SK-N-SH treated with all-trans-retinoic acid at 6 μM for 48 hours (cell line): ENCODE measurements around the gene HIVEP3.
A peak's percentile ranks its signal among the peaks of the same experiment; 100 is the strongest.

ENCODE experiments used
- ATAC-seq: fragments of 200-7000 bp; cut with Tn5 transposase; 3 replicates; pipeline ENCODE4 v1.9.1; 2020; ENCODE audit warnings: mild to moderate bottlenecking, moderate library complexity
- ARNTL ChIP-seq: fragments of 450-650 bp; formaldehyde crosslinking; IDR thresholded peaks from 2 replicates; pipeline ENCODE4 v1.5.0; 2020; ENCODE audit warnings: low read depth, mild to moderate bottlenecking, moderate library complexity, borderline replicate concordance
- BACH2 ChIP-seq: fragments of 250-450 bp; sonication (Bioruptor Pico); IDR thresholded peaks from 2 replicates; pipeline ENCODE4 v1.9.0; 2021; ENCODE audit warnings: mild to moderate bottlenecking, borderline replicate concordance
- CSDC2 ChIP-seq: fragments of 250-450 bp; sonication (Bioruptor Pico); IDR thresholded peaks from 2 replicates; pipeline ENCODE4 v1.5.0; 2020; ENCODE audit warnings: mild to moderate bottlenecking, moderate library complexity
- ESRRG ChIP-seq: fragments of 250-450 bp; sonication (Bioruptor Pico); IDR thresholded peaks from 2 replicates; pipeline ENCODE4 v1.6.1; 2021; ENCODE audit warnings: mild to moderate bottlenecking
- GLIS3 ChIP-seq: fragments of 250-450 bp; sonication (Bioruptor Pico); IDR thresholded peaks from 2 replicates; pipeline ENCODE4 v1.5.0; 2020; ENCODE audit warnings: mild to moderate bottlenecking, moderate library complexity
- ISL1 ChIP-seq: fragments of 250-450 bp; sonication (Bioruptor Pico); IDR thresholded peaks from 2 replicates; pipeline ENCODE4 v2.1.2; 2022; ENCODE audit warnings: mild to moderate bottlenecking, moderate library complexity
- OSR1 ChIP-seq: fragments of 250-450 bp; sonication (Bioruptor Pico); IDR thresholded peaks from 2 replicates; pipeline ENCODE4 v1.8.0; 2022; ENCODE audit warnings: moderate library complexity, mild to moderate bottlenecking, inconsistent platforms
- PPARA ChIP-seq: fragments of 250-450 bp; sonication (Bioruptor Pico); IDR thresholded peaks from 2 replicates; pipeline ENCODE4 v1.5.0; 2020; ENCODE audit warnings: mild to moderate bottlenecking, borderline replicate concordance
- RARB ChIP-seq: fragments of 250-450 bp; sonication (Bioruptor Pico); IDR thresholded peaks from 2 replicates; pipeline ENCODE4 v1.8.0; 2021; ENCODE audit warnings: mild to moderate bottlenecking, moderate library complexity
- SNAI2 ChIP-seq: fragments of 250-450 bp; sonication (Bioruptor Pico); IDR thresholded peaks from 2 replicates; pipeline ENCODE4 v1.5.0; 2020; ENCODE audit warnings: mild to moderate bottlenecking, moderate library complexity
- TCF4 ChIP-seq: fragments of 250-450 bp; sonication (Bioruptor Pico); IDR thresholded peaks from 2 replicates; pipeline ENCODE4 v1.8.0; 2021; ENCODE audit warnings: mild to moderate bottlenecking, moderate library complexity, borderline replicate concordance
- TOX ChIP-seq: fragments of 250-450 bp; sonication (Bioruptor Pico); IDR thresholded peaks from 2 replicates; pipeline ENCODE4 v1.8.0; 2021; ENCODE audit warnings: mild to moderate bottlenecking, moderate library complexity, borderline replicate concordance
- ZC3H10 ChIP-seq: fragments of 250-450 bp; sonication (Bioruptor Pico); IDR thresholded peaks from 2 replicates; pipeline ENCODE4 v1.5.1; 2021; ENCODE audit warnings: mild to moderate bottlenecking, moderate library complexity
- ZFP3 ChIP-seq: fragments of 250-450 bp; sonication (Bioruptor Pico); IDR thresholded peaks from 2 replicates; pipeline ENCODE4 v1.5.0; 2020; ENCODE audit warnings: mild to moderate bottlenecking, moderate library complexity
- ZNF70 ChIP-seq: fragments of 450-650 bp; formaldehyde crosslinking; IDR thresholded peaks from 2 replicates; pipeline ENCODE4 v1.5.0; 2020; ENCODE audit warnings: mild to moderate bottlenecking, moderate library complexity
- TF ChIP-seq, protein P1 (sequence below): fragments of 250-450 bp; sonication (Bioruptor Pico); IDR thresholded peaks from 2 replicates; pipeline ENCODE4 v1.5.1; 2021; ENCODE audit warnings: mild to moderate bottlenecking, moderate library complexity
- TF ChIP-seq, protein P2 (sequence below): fragments of 250-450 bp; sonication (Bioruptor Pico); IDR thresholded peaks from 2 replicates; pipeline ENCODE4 v1.8.0; 2021; ENCODE audit warnings: low read depth, mild to moderate bottlenecking, moderate library complexity, borderline replicate concordance
- TF ChIP-seq, protein P3 (sequence below): fragments of 250-450 bp; sonication (Bioruptor Pico); IDR thresholded peaks from 2 replicates; pipeline ENCODE4 v1.5.0; 2020; ENCODE audit warnings: mild to moderate bottlenecking, moderate library complexity
- TF ChIP-seq, protein P4 (sequence below): fragments of 250-450 bp; sonication (Bioruptor Pico); IDR thresholded peaks from 2 replicates; pipeline ENCODE4 v1.8.0; 2020; ENCODE audit warnings: mild to moderate bottlenecking, moderate library complexity, borderline replicate concordance
- TF ChIP-seq, protein P5 (sequence below): fragments of 250-450 bp; sonication (Bioruptor Pico); IDR thresholded peaks from 2 replicates; pipeline ENCODE4 v1.5.1; 2020; ENCODE audit warnings: low read depth, mild to moderate bottlenecking, moderate library complexity

The HIVEP3 gene

DNA sequence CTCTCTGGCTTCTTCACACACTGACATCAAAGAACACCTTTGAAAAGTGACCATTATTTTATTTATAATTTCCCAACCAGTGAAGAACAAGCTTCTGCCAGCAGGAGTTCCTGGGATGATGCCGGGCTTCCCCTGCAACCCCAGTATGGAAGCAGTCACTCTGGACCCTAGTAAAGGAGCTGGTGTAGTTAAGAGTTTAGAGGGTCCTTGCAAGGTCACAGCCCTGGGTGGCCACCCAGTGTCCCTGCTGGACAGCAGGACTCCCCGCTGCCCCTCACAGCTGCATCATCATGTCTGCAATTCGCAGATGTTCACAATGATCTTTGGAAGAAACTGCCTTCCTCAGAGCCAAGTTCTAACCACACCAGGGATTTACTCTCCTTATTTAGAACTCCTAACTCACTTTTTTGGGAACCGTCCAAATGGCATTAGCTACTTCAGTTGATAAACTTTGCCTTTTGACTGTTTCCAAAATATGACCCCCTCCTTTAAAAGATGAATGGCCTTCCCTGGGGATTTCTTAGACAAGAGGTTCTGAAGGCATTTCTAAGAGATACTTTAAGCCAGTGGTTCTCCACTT, 90.6 kb downstream of the HIVEP3 start:
- TF ChIP-seq BACH2 (no peak), ZC3H10 (CRISPR knock-in tag) (no peak), ESRRG (CRISPR knock-in tag) (no peak), RARB (CRISPR knock-in tag) (no peak), ZNF70 (no peak), SNAI2 (CRISPR knock-in tag) (no peak), TCF4 (no peak), TOX (CRISPR knock-in tag) (no peak), ISL1 (CRISPR knock-in tag) (no peak), GLIS3 (CRISPR knock-in tag) (no peak), PPARA (CRISPR knock-in tag) (no peak)
- TF ChIP-seq, protein P1, sequence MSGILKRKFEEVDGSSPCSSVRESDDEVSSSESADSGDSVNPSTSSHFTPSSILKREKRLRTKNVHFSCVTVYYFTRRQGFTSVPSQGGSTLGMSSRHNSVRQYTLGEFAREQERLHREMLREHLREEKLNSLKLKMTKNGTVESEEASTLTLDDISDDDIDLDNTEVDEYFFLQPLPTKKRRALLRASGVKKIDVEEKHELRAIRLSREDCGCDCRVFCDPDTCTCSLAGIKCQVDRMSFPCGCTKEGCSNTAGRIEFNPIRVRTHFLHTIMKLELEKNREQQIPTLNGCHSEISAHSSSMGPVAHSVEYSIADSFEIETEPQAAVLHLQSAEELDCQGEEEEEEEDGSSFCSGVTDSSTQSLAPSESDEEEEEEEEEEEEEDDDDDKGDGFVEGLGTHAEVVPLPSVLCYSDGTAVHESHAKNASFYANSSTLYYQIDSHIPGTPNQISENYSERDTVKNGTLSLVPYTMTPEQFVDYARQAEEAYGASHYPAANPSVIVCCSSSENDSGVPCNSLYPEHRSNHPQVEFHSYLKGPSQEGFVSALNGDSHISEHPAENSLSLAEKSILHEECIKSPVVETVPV (CRISPR knock-in tag), result no peak
- TF ChIP-seq, protein P2, sequence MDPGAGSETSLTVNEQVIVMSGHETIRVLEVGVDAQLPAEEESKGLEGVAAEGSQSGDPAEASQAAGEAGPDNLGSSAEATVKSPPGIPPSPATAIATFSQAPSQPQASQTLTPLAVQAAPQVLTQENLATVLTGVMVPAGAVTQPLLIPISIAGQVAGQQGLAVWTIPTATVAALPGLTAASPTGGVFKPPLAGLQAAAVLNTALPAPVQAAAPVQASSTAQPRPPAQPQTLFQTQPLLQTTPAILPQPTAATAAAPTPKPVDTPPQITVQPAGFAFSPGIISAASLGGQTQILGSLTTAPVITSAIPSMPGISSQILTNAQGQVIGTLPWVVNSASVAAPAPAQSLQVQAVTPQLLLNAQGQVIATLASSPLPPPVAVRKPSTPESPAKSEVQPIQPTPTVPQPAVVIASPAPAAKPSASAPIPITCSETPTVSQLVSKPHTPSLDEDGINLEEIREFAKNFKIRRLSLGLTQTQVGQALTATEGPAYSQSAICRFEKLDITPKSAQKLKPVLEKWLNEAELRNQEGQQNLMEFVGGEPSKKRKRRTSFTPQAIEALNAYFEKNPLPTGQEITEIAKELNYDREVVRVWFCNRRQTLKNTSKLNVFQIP (CRISPR knock-in tag), result no peak
- TF ChIP-seq, protein P3, sequence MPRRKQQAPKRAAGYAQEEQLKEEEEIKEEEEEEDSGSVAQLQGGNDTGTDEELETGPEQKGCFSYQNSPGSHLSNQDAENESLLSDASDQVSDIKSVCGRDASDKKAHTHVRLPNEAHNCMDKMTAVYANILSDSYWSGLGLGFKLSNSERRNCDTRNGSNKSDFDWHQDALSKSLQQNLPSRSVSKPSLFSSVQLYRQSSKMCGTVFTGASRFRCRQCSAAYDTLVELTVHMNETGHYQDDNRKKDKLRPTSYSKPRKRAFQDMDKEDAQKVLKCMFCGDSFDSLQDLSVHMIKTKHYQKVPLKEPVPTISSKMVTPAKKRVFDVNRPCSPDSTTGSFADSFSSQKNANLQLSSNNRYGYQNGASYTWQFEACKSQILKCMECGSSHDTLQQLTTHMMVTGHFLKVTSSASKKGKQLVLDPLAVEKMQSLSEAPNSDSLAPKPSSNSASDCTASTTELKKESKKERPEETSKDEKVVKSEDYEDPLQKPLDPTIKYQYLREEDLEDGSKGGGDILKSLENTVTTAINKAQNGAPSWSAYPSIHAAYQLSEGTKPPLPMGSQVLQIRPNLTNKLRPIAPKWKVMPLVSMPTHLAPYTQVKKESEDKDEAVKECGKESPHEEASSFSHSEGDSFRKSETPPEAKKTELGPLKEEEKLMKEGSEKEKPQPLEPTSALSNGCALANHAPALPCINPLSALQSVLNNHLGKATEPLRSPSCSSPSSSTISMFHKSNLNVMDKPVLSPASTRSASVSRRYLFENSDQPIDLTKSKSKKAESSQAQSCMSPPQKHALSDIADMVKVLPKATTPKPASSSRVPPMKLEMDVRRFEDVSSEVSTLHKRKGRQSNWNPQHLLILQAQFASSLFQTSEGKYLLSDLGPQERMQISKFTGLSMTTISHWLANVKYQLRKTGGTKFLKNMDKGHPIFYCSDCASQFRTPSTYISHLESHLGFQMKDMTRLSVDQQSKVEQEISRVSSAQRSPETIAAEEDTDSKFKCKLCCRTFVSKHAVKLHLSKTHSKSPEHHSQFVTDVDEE (CRISPR knock-in tag), result no peak
- TF ChIP-seq, protein P4, sequence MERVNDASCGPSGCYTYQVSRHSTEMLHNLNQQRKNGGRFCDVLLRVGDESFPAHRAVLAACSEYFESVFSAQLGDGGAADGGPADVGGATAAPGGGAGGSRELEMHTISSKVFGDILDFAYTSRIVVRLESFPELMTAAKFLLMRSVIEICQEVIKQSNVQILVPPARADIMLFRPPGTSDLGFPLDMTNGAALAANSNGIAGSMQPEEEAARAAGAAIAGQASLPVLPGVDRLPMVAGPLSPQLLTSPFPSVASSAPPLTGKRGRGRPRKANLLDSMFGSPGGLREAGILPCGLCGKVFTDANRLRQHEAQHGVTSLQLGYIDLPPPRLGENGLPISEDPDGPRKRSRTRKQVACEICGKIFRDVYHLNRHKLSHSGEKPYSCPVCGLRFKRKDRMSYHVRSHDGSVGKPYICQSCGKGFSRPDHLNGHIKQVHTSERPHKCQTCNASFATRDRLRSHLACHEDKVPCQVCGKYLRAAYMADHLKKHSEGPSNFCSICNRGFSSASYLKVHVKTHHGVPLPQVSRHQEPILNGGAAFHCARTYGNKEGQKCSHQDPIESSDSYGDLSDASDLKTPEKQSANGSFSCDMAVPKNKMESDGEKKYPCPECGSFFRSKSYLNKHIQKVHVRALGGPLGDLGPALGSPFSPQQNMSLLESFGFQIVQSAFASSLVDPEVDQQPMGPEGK (CRISPR knock-in tag), result no peak
- TF ChIP-seq, protein P5, sequence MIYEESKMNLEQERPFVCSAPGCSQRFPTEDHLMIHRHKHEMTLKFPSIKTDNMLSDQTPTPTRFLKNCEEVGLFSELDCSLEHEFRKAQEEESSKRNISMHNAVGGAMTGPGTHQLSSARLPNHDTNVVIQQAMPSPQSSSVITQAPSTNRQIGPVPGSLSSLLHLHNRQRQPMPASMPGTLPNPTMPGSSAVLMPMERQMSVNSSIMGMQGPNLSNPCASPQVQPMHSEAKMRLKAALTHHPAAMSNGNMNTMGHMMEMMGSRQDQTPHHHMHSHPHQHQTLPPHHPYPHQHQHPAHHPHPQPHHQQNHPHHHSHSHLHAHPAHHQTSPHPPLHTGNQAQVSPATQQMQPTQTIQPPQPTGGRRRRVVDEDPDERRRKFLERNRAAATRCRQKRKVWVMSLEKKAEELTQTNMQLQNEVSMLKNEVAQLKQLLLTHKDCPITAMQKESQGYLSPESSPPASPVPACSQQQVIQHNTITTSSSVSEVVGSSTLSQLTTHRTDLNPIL (CRISPR knock-in tag), result no peak
- TF ChIP-seq, all 23 proteins: peak for 0
- no peak for ATAC-seq

DNA sequence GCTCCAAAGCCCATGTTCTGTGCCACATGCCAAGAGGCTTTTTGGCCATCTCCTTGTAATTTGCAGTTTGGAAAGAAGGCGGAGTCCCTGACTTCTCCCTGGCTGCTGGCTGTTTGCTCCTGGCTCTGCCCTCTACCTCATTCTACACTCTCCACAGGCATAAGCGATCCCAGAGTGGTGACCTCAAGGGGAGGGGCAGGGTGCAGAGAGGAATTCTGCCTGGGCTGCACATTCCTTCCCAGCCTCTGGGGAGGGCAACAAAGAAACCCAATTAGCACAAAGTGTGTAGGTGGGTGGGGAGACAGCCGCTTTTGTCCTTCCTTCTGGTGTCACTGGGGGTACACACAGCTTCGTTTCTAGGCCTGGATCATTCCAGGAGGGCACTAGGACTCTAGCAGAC, 95.3 kb downstream of the HIVEP3 start:
- ATAC-seq, result peak; percentile 68
- no peak for TF ChIP-seq PPARA (CRISPR knock-in tag)
- TF ChIP-seq GLIS3 (CRISPR knock-in tag), result no peak
- TF ChIP-seq ISL1 (CRISPR knock-in tag), result no peak
- no peak for TF ChIP-seq ARNTL (CRISPR knock-in tag)
- TF ChIP-seq OSR1 (CRISPR knock-in tag), result no peak
- TF ChIP-seq, protein P1 (CRISPR knock-in tag), result no peak
- no peak for TF ChIP-seq CSDC2 (CRISPR knock-in tag)
- TF ChIP-seq, protein P4 (CRISPR knock-in tag), result no peak
- TF ChIP-seq, protein P3 (CRISPR knock-in tag), result no peak
- TF ChIP-seq TCF4, result no peak
- TF ChIP-seq, protein P2 (CRISPR knock-in tag), result no peak
- TF ChIP-seq ZFP3, result no peak
- TF ChIP-seq BACH2, result no peak
- no peak for TF ChIP-seq ZNF70
- TF ChIP-seq TOX (CRISPR knock-in tag), result no peak
- no peak for TF ChIP-seq SNAI2 (CRISPR knock-in tag)
- no peak for TF ChIP-seq ZC3H10 (CRISPR knock-in tag)
